B cell (primary cell): ENCODE data around the gene RRAD.

ENCODE experiments used
- EZH2 ChIP-seq: IDR thresholded peaks from 2 replicates; pipeline ENCODE4 v1.6.1; 2012; ENCODE audit warnings: borderline replicate concordance, low read depth, mild to moderate bottlenecking, moderate library complexity, low read length; ENCODE audit not compliant: insufficient read depth, poor library complexity, severe bottlenecking
- TF ChIP-seq, protein P1 (sequence below): fragments of 200-600 bp; IDR thresholded peaks from one replicate; pipeline ENCODE4 v1.8.0; 2022; ENCODE audit warnings: antibody characterized with exemption, mild to moderate bottlenecking

DNA sequence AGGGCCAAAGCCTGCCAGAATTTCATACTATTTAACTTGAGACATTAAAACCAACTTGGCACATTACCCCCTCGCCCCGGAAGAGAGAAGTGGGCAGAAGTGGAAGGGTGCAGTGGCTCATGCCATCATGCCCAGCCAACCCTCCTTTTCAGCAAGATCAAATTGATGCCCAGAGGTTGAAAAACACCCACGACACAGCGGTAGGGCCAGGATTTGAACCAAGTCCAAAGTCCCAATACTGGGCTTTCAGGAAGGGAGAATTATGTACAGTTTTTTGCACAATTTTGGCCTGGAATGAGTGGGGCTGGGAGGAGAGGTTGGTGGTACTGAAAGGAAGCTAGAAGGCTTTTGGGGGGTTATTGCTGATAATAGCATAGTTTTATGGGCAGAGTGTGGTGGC is 34.0 kb downstream of the RRAD start:
- TF ChIP-seq, protein P1, sequence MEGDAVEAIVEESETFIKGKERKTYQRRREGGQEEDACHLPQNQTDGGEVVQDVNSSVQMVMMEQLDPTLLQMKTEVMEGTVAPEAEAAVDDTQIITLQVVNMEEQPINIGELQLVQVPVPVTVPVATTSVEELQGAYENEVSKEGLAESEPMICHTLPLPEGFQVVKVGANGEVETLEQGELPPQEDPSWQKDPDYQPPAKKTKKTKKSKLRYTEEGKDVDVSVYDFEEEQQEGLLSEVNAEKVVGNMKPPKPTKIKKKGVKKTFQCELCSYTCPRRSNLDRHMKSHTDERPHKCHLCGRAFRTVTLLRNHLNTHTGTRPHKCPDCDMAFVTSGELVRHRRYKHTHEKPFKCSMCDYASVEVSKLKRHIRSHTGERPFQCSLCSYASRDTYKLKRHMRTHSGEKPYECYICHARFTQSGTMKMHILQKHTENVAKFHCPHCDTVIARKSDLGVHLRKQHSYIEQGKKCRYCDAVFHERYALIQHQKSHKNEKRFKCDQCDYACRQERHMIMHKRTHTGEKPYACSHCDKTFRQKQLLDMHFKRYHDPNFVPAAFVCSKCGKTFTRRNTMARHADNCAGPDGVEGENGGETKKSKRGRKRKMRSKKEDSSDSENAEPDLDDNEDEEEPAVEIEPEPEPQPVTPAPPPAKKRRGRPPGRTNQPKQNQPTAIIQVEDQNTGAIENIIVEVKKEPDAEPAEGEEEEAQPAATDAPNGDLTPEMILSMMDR, result no peak
- no peak for TF ChIP-seq EZH2
